HepG2 (cell line): ENCODE results near the gene EIF2S2. TPM values are rescaled to one million over a fixed set of nuclear protein-coding genes. Genes with fewer than 3 reads are reported as not detected.

Source experiments
- KDM6A ChIP-seq: IDR thresholded peaks from 2 replicates; pipeline ENCODE4 v1.6.1; 2016; ENCODE audit warnings: low read depth
- RBM22 ChIP-seq: fragments of 200-400 bp; formaldehyde crosslinking; optimal IDR thresholded peaks from 2 replicates; pipeline ENCODE3; 2017; ENCODE audit warnings: mild to moderate bottlenecking, low read length, moderate library complexity
- SMAD3 ChIP-seq: sonication (generic); formaldehyde crosslinking; IDR thresholded peaks from 2 replicates; pipeline ENCODE4 v1.4.0; 2020; ENCODE audit warnings: missing genetic modification reagents
- TCF7 ChIP-seq: sonication (generic); IDR thresholded peaks from 2 replicates; pipeline ENCODE4 v1.6.1; 2016; ENCODE audit warnings: antibody characterized with exemption, low read depth
- TP53 ChIP-seq: sonication (generic); formaldehyde crosslinking; conservative IDR thresholded peaks from 2 replicates; pipeline ENCODE4 v1.4.0; 2020; ENCODE audit warnings: missing genetic modification reagents
- ZFP37 ChIP-seq: sonication (generic); formaldehyde crosslinking; IDR thresholded peaks from 2 replicates; pipeline ENCODE4 v1.4.0; 2020; ENCODE audit warnings: missing genetic modification reagents, borderline replicate concordance
- ZNF17 ChIP-seq: sonication (generic); formaldehyde crosslinking; IDR thresholded peaks from 2 replicates; pipeline ENCODE4 v1.5.0; 2020; ENCODE audit warnings: mild to moderate bottlenecking, missing genetic modification reagents
- polyA plus RNA-seq, 8 experiments: library from polyadenylated mRNA; depleted of rRNA in 3 of 8; stranded (reverse) in 7 of 8; unstranded in 1 of 8; fragments of >200 nt; fragmentation: Illumina TruSeq in 4 of 8; extraction: Trizol in 4 of 8; gene quantifications; 2 replicates each; pipeline versions ENCODE4 v1.2.1 to v1.2.3, GENCODE V29; 2011 to 2016; ENCODE audit warnings: low read depth in 4 of 8, missing spikeins in 1 of 8, mixed read lengths in 1 of 8; ENCODE audit not compliant: insufficient read depth in 1 of 8
- total RNA-seq, 5 experiments: library from RNA; depleted of rRNA; stranded (reverse); fragments of >200 nt; fragmentation: Illumina TruSeq; extraction: Trizol; gene quantifications; 2 replicates each; pipeline ENCODE4 v1.2.3, GENCODE V29; 2016; ENCODE audit warnings: low read depth in 1 of 5
- TF ChIP-seq, protein P1 (sequence below): sonication (generic); formaldehyde crosslinking; IDR thresholded peaks from 2 replicates; pipeline ENCODE4 v1.5.0; 2020; ENCODE audit warnings: mild to moderate bottlenecking, low read depth, missing genetic modification reagents, borderline replicate concordance
- TF ChIP-seq, protein P2 (sequence below): sonication (generic); formaldehyde crosslinking; IDR thresholded peaks from 2 replicates; pipeline ENCODE4 v1.8.1; 2022; ENCODE audit warnings: mild to moderate bottlenecking, missing genetic modification reagents
- TF ChIP-seq, protein P3 (sequence below): sonication (generic); formaldehyde crosslinking; conservative IDR thresholded peaks from 2 replicates; pipeline ENCODE4 v1.8.0; 2022; ENCODE audit warnings: mild to moderate bottlenecking, moderate library complexity, missing genetic modification reagents
- TF ChIP-seq, protein P4 (sequence below): sonication (generic); formaldehyde crosslinking; IDR thresholded peaks from 2 replicates; pipeline ENCODE4 v1.4.0; 2020; ENCODE audit warnings: mild to moderate bottlenecking, missing genetic modification reagents
- TF ChIP-seq, protein P5 (sequence below): sonication (generic); formaldehyde crosslinking; IDR thresholded peaks from 2 replicates; pipeline ENCODE4 v1.5.0; 2020; ENCODE audit warnings: missing genetic modification reagents
- TF ChIP-seq, protein P6 (sequence below): sonication (generic); formaldehyde crosslinking; IDR thresholded peaks from 2 replicates; pipeline ENCODE4 v1.8.0; 2023; ENCODE audit warnings: mild to moderate bottlenecking, missing genetic modification reagents
- TF ChIP-seq, protein P7 (sequence below): sonication (generic); formaldehyde crosslinking; IDR thresholded peaks from 2 replicates; pipeline ENCODE4 v1.4.0; 2020; ENCODE audit warnings: missing genetic modification reagents
- TF ChIP-seq, protein P8 (sequence below): sonication (generic); formaldehyde crosslinking; IDR thresholded peaks from 2 replicates; pipeline ENCODE4 v1.4.0; 2020; ENCODE audit warnings: missing genetic modification reagents, borderline replicate concordance
- TF ChIP-seq, protein P9 (sequence below): sonication (generic); formaldehyde crosslinking; IDR thresholded peaks from 2 replicates; pipeline ENCODE4 v1.4.0; 2020; ENCODE audit warnings: missing genetic modification reagents

The EIF2S2 gene
- total and polyA plus RNA-seq, 2 of the 13 experiments (the other 11 are each of a cell fraction or from before 2014, with no cell fraction given), result 126 to 213 TPM

DNA sequence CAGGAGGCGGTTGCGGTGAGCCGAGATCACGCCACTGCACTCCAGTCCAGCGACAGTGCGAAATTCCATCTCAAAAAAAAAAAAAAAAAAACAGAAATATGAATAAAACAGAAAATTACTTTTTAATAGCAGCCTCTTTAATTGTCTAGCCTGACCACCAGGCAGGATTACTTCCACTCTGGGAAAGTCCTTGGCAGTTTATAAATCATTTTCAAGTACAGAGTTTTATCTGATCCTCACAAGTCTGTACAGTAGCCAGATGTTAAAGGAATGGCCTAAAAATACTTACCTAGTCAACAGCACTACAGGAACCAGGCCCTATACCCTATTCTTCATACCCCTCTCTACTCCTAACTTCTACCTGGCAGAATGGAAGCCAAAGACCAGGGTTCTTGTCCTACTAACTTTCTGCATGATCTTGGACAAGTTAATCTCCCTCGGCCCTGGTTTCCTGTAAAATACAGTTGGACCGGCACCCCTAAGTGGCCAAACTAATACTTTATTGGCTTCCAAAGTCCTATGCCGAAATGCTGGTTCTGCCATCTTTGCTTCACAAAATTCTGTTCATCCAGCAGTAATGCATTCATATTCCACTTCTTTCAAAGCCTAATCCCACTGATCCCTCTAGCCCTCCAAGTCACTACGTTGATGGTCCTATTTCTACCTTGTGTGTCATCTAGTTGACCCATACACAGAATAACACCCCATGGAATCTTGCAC lies 1.9 kb downstream of the EIF2S2 start (continued):
- TF ChIP-seq, protein P1, sequence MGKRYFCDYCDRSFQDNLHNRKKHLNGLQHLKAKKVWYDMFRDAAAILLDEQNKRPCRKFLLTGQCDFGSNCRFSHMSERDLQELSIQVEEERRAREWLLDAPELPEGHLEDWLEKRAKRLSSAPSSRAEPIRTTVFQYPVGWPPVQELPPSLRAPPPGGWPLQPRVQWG (CRISPR knock-in tag), result no peak
- no peak for TF ChIP-seq ZNF17 (CRISPR knock-in tag)
- TF ChIP-seq, protein P2, sequence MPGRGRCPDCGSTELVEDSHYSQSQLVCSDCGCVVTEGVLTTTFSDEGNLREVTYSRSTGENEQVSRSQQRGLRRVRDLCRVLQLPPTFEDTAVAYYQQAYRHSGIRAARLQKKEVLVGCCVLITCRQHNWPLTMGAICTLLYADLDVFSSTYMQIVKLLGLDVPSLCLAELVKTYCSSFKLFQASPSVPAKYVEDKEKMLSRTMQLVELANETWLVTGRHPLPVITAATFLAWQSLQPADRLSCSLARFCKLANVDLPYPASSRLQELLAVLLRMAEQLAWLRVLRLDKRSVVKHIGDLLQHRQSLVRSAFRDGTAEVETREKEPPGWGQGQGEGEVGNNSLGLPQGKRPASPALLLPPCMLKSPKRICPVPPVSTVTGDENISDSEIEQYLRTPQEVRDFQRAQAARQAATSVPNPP, result 0 out of 2 replicates have a peak, but pooled peaks have one; percentile 46
- no peak for TF ChIP-seq SMAD3 (CRISPR knock-in tag)
- TF ChIP-seq, protein P3, sequence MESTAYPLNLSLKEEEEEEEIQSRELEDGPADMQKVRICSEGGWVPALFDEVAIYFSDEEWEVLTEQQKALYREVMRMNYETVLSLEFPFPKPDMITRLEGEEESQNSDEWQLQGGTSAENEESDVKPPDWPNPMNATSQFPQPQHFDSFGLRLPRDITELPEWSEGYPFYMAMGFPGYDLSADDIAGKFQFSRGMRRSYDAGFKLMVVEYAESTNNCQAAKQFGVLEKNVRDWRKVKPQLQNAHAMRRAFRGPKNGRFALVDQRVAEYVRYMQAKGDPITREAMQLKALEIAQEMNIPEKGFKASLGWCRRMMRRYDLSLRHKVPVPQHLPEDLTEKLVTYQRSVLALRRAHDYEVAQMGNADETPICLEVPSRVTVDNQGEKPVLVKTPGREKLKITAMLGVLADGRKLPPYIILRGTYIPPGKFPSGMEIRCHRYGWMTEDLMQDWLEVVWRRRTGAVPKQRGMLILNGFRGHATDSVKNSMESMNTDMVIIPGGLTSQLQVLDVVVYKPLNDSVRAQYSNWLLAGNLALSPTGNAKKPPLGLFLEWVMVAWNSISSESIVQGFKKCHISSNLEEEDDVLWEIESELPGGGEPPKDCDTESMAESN (CRISPR knock-in tag), result 0 out of 2 replicates have a peak, but pooled peaks have one; percentile 23
- TF ChIP-seq, protein P4, sequence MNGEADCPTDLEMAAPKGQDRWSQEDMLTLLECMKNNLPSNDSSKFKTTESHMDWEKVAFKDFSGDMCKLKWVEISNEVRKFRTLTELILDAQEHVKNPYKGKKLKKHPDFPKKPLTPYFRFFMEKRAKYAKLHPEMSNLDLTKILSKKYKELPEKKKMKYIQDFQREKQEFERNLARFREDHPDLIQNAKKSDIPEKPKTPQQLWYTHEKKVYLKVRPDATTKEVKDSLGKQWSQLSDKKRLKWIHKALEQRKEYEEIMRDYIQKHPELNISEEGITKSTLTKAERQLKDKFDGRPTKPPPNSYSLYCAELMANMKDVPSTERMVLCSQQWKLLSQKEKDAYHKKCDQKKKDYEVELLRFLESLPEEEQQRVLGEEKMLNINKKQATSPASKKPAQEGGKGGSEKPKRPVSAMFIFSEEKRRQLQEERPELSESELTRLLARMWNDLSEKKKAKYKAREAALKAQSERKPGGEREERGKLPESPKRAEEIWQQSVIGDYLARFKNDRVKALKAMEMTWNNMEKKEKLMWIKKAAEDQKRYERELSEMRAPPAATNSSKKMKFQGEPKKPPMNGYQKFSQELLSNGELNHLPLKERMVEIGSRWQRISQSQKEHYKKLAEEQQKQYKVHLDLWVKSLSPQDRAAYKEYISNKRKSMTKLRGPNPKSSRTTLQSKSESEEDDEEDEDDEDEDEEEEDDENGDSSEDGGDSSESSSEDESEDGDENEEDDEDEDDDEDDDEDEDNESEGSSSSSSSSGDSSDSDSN (CRISPR knock-in tag), result no peak
- TF ChIP-seq TCF7, result no peak
- TF ChIP-seq ZFP37 (CRISPR knock-in tag), result peak; percentile 70; the same call in 1 of the 2 replicates
- TF ChIP-seq, protein P5, sequence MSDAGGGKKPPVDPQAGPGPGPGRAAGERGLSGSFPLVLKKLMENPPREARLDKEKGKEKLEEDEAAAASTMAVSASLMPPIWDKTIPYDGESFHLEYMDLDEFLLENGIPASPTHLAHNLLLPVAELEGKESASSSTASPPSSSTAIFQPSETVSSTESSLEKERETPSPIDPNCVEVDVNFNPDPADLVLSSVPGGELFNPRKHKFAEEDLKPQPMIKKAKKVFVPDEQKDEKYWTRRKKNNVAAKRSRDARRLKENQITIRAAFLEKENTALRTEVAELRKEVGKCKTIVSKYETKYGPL (CRISPR knock-in tag), result 0 out of 2 replicates have a peak, but pooled peaks have one; percentile 10
- TF ChIP-seq, protein P6, sequence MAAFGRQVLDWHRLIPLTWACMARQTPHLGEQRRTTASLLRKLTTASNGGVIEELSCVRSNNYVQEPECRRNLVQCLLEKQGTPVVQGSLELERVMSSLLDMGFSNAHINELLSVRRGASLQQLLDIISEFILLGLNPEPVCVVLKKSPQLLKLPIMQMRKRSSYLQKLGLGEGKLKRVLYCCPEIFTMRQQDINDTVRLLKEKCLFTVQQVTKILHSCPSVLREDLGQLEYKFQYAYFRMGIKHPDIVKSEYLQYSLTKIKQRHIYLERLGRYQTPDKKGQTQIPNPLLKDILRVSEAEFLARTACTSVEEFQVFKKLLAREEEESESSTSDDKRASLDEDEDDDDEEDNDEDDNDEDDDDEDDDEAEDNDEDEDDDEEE (CRISPR knock-in tag), result no peak
- TF ChIP-seq, protein P7, sequence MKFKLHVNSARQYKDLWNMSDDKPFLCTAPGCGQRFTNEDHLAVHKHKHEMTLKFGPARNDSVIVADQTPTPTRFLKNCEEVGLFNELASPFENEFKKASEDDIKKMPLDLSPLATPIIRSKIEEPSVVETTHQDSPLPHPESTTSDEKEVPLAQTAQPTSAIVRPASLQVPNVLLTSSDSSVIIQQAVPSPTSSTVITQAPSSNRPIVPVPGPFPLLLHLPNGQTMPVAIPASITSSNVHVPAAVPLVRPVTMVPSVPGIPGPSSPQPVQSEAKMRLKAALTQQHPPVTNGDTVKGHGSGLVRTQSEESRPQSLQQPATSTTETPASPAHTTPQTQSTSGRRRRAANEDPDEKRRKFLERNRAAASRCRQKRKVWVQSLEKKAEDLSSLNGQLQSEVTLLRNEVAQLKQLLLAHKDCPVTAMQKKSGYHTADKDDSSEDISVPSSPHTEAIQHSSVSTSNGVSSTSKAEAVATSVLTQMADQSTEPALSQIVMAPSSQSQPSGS, result 0 out of 2 replicates have a peak, but pooled peaks have one; percentile 10
- TF ChIP-seq RBM22, result peak; percentile 47
- no peak for TF ChIP-seq TP53
- no peak for TF ChIP-seq KDM6A
- TF ChIP-seq, protein P8, sequence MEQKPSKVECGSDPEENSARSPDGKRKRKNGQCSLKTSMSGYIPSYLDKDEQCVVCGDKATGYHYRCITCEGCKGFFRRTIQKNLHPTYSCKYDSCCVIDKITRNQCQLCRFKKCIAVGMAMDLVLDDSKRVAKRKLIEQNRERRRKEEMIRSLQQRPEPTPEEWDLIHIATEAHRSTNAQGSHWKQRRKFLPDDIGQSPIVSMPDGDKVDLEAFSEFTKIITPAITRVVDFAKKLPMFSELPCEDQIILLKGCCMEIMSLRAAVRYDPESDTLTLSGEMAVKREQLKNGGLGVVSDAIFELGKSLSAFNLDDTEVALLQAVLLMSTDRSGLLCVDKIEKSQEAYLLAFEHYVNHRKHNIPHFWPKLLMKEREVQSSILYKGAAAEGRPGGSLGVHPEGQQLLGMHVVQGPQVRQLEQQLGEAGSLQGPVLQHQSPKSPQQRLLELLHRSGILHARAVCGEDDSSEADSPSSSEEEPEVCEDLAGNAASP, result no peak
- TF ChIP-seq, protein P9, sequence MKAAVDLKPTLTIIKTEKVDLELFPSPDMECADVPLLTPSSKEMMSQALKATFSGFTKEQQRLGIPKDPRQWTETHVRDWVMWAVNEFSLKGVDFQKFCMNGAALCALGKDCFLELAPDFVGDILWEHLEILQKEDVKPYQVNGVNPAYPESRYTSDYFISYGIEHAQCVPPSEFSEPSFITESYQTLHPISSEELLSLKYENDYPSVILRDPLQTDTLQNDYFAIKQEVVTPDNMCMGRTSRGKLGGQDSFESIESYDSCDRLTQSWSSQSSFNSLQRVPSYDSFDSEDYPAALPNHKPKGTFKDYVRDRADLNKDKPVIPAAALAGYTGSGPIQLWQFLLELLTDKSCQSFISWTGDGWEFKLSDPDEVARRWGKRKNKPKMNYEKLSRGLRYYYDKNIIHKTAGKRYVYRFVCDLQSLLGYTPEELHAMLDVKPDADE (CRISPR knock-in tag), result no peak
